Liver (tissue), 9 donors: ENCODE data around the gene LTBP2. TPM values are rescaled to one million over a fixed set of nuclear protein-coding genes. Genes with fewer than 3 reads are reported as not detected.

Experiments
- DNase-seq: peaks from one replicate; pipeline ENCODE4 v3.0.0-alpha.2; 2017; ENCODE audit warnings: low spot score
- H3K27ac ChIP-seq, 2 donors: one replicate each; pipeline ENCODE4 v1.7.0; 2013; ENCODE audit warnings: inconsistent platforms in 2 of 2, low read length in 2 of 2, control low read depth in 1 of 2, low read depth in 1 of 2, mild to moderate bottlenecking in 1 of 2
- H3K27me3 ChIP-seq, 4 donors: one replicate each; pipeline versions ENCODE4 v1.6.1 to v1.7.0; 2013; ENCODE audit warnings: low read length in 3 of 4, inconsistent platforms in 1 of 4, mild to moderate bottlenecking in 1 of 4, moderate library complexity in 1 of 4; ENCODE audit not compliant: control insufficient read depth in 4 of 4, insufficient read depth in 4 of 4
- H3K36me3 ChIP-seq, 4 donors: one replicate each; pipeline versions ENCODE4 v1.6.1 to v1.7.0; 2013; ENCODE audit warnings: low read length in 3 of 4, mild to moderate bottlenecking in 3 of 4, low read depth in 1 of 4, moderate library complexity in 1 of 4; ENCODE audit not compliant: control insufficient read depth in 4 of 4, insufficient read depth in 3 of 4
- H3K4me1 ChIP-seq, 4 donors: one replicate each; pipeline versions ENCODE4 v1.6.1 to v1.7.0; 2013; ENCODE audit warnings: low read length in 3 of 4, mild to moderate bottlenecking in 3 of 4, moderate library complexity in 1 of 4; ENCODE audit not compliant: control insufficient read depth in 4 of 4, insufficient read depth in 4 of 4
- H3K4me3 ChIP-seq, 3 donors: one replicate each; pipeline versions ENCODE4 v1.6.1 to v1.7.0; 2013; ENCODE audit warnings: low read length in 3 of 3, control low read depth in 1 of 3, low read depth in 1 of 3, mild to moderate bottlenecking in 1 of 3
- H3K9ac ChIP-seq, 2 donors: one replicate each; pipeline ENCODE4 v1.7.0; 2013; ENCODE audit warnings: low read length in 2 of 2, mild to moderate bottlenecking in 2 of 2, moderate library complexity in 2 of 2, control low read depth in 1 of 2, low read depth in 1 of 2
- H3K9me3 ChIP-seq, 4 donors: one replicate each; pipeline versions ENCODE4 v1.6.1 to v1.7.0; 2013; ENCODE audit warnings: low read length in 3 of 4; ENCODE audit not compliant: control insufficient read depth in 4 of 4
- ATF3 ChIP-seq: IDR thresholded peaks from 2 replicates; pipeline ENCODE4 v1.6.1; 2016; ENCODE audit warnings: antibody characterized with exemption
- EGR1 ChIP-seq, 2 donors: IDR thresholded peaks; 2 replicates each; pipeline ENCODE4 v1.6.1; 2016 to 2018; ENCODE audit warnings: antibody characterized with exemption in 2 of 2, low read depth in 2 of 2
- FOXA1 ChIP-seq: IDR thresholded peaks from 2 replicates; pipeline ENCODE4 v1.6.1; 2016; ENCODE audit warnings: antibody characterized with exemption
- FOXA2 ChIP-seq: IDR thresholded peaks from 2 replicates; pipeline ENCODE4 v1.6.1; 2016; ENCODE audit warnings: antibody characterized with exemption
- GABPA ChIP-seq, 2 donors: IDR thresholded peaks in 1 of 2; conservative IDR thresholded peaks in 1 of 2; 2 replicates each; pipeline ENCODE4 v1.6.1; 2016; ENCODE audit warnings: antibody characterized with exemption in 2 of 2, mild to moderate bottlenecking in 1 of 2, moderate library complexity in 1 of 2
- HNF4A ChIP-seq, 2 donors: conservative IDR thresholded peaks; 2 replicates each; pipeline ENCODE4 v1.6.1; 2016; ENCODE audit warnings: antibody characterized with exemption in 2 of 2, mild to moderate bottlenecking in 2 of 2
- HNF4G ChIP-seq: IDR thresholded peaks from 2 replicates; pipeline ENCODE4 v1.6.1; 2016; ENCODE audit warnings: antibody characterized with exemption
- JUND ChIP-seq, 2 donors: IDR thresholded peaks; 2 replicates each; pipeline ENCODE4 v1.6.1; 2016; ENCODE audit warnings: antibody characterized with exemption in 2 of 2
- MAX ChIP-seq: IDR thresholded peaks from 2 replicates; pipeline ENCODE4 v1.6.1; 2016; ENCODE audit warnings: antibody characterized with exemption
- NR2F2 ChIP-seq: IDR thresholded peaks from 2 replicates; pipeline ENCODE4 v1.6.1; 2016; ENCODE audit warnings: antibody characterized with exemption
- RAD21 ChIP-seq, 2 donors: IDR thresholded peaks; 2 replicates each; pipeline ENCODE4 v1.6.1; 2016; ENCODE audit warnings: antibody characterized with exemption in 2 of 2, mild to moderate bottlenecking in 2 of 2
- REST ChIP-seq: IDR thresholded peaks from 2 replicates; pipeline ENCODE4 v1.6.1; 2016; ENCODE audit warnings: antibody characterized with exemption, mild to moderate bottlenecking
- RXRA ChIP-seq, 2 donors: IDR thresholded peaks; 2 replicates each; pipeline ENCODE4 v1.6.1; 2017 to 2018; ENCODE audit warnings: antibody characterized with exemption in 2 of 2, mild to moderate bottlenecking in 1 of 2
- SP1 ChIP-seq: IDR thresholded peaks from 2 replicates; pipeline ENCODE4 v1.6.1; 2018; ENCODE audit warnings: antibody characterized with exemption, mild to moderate bottlenecking
- TAF1 ChIP-seq: conservative IDR thresholded peaks from 2 replicates; pipeline ENCODE4 v1.6.1; 2016; ENCODE audit warnings: antibody characterized with exemption, mild to moderate bottlenecking
- YY1 ChIP-seq: IDR thresholded peaks from 2 replicates; pipeline ENCODE4 v1.6.1; 2016; ENCODE audit warnings: antibody characterized with exemption, mild to moderate bottlenecking
- ZBTB33 ChIP-seq: IDR thresholded peaks from 2 replicates; pipeline ENCODE4 v1.6.1; 2016; ENCODE audit warnings: antibody characterized with exemption
- WGBS: extraction: QIAGEN DNeasy Blood & Tissue Kit; methylation state at CpG from one replicate; pipeline ENCODE4 v1.1.7; 2013; 5-methylcytosine and 5-hydroxymethylcytosine counted together
- polyA plus RNA-seq, 2 donors: library from polyadenylated mRNA; stranded (reverse) in 1 of 2; unstranded in 1 of 2; fragments of 200-250 nt in 1 of 2; fragments of >200 nt in 1 of 2; fragmentation: Nextera tagmentation in 1 of 2; extraction: Ambion mirVana in 1 of 2; gene quantifications; one replicate each; pipeline versions ENCODE4 v1.2.1 to v1.2.3, GENCODE V29; 2013 to 2015
- total RNA-seq, 2 donors: library from RNA; depleted of rRNA; stranded (reverse); fragments of >200 nt; gene quantifications; one replicate each; pipeline ENCODE4 v1.2.3, GENCODE V29; 2014
- TF ChIP-seq, protein P1 (sequence below): fragments of 150-350 bp; IDR thresholded peaks from 2 replicates; pipeline ENCODE4 v1.5.1; 2017; ENCODE audit warnings: improper control_type of control experiment, low read depth, low read length; ENCODE audit not compliant: missing input control
- donor health status: healthy.
- donor health status: healthy.
- donor health status: healthy.
- donor health status: healthy.
- donor health status: healthy.

LTBP2 gene
- total and polyA plus RNA-seq, 4 donors: 0.24 to 1.3 (median 0.89) TPM

DNA sequence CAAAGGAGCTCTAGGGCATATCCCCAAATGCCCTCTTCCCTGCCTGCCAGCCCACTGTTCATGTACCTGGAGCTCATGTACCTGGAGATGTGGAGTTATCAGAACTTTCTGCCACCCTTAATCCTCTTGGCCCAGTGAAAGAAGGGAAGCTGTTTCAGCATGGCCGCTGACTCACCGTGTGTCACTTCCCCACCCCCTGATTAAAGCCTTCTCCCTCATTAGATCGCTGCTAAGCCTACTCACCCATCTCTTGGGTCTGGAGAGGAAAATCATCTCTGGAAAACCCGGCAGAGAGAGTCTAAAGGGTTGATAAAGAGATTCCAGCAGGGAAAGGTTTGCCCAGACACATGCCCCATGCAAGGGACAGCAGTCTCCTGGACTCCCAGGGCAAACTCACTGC lies 4.5 kb upstream of the LTBP2 start:
- no peak overlapping the region for H3K4me3 ChIP-seq
- no peaks in the 10 kb centered on the region for H3K36me3 ChIP-seq
- H3K9me3 ChIP-seq: no peaks in the 10 kb centered on the region
- TF ChIP-seq REST: no peak
- no peak for TF ChIP-seq RXRA (IDR thresholded peaks at IDR 0.05)
- TF ChIP-seq HNF4A (conservative IDR thresholded peaks at IDR 0.05): no peak
- no peak for TF ChIP-seq JUND (IDR thresholded peaks at IDR 0.05)
- TF ChIP-seq GABPA (IDR thresholded peaks at IDR 0.05 in 1 of 2, conservative IDR thresholded peaks at IDR 0.05 in 1 of 2): no peak
- TF ChIP-seq FOXA1: no peak
- TF ChIP-seq FOXA2: no peak
- TF ChIP-seq HNF4G: no peak
- TF ChIP-seq ZBTB33: no peak
- no peak for TF ChIP-seq MAX
- TF ChIP-seq NR2F2: no peak
- TF ChIP-seq, protein P1, sequence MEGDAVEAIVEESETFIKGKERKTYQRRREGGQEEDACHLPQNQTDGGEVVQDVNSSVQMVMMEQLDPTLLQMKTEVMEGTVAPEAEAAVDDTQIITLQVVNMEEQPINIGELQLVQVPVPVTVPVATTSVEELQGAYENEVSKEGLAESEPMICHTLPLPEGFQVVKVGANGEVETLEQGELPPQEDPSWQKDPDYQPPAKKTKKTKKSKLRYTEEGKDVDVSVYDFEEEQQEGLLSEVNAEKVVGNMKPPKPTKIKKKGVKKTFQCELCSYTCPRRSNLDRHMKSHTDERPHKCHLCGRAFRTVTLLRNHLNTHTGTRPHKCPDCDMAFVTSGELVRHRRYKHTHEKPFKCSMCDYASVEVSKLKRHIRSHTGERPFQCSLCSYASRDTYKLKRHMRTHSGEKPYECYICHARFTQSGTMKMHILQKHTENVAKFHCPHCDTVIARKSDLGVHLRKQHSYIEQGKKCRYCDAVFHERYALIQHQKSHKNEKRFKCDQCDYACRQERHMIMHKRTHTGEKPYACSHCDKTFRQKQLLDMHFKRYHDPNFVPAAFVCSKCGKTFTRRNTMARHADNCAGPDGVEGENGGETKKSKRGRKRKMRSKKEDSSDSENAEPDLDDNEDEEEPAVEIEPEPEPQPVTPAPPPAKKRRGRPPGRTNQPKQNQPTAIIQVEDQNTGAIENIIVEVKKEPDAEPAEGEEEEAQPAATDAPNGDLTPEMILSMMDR: no peak
- TF ChIP-seq TAF1: no peak
- no peak for TF ChIP-seq YY1
- no peak for TF ChIP-seq EGR1 (IDR thresholded peaks at IDR 0.05; ENCODE audit: low read depth in 2 of 2)
- no peak for TF ChIP-seq RAD21 (IDR thresholded peaks at IDR 0.05)
- no peak for TF ChIP-seq SP1
- no peak for TF ChIP-seq ATF3
- whole genome bisulfite sequencing: 76% methylated on average over 4 of the region's 4 CpGs
- H3K9ac ChIP-seq: no peak overlapping the region
- no peak overlapping the region for H3K27ac ChIP-seq
- H3K27me3 ChIP-seq: peaks cover 0 to 3% (median 0%) of the 10 kb centered on the region in 4 donors
- peaks cover 13 to 25% (median 24%) of the 10 kb centered on the region in 4 donors for H3K4me1 ChIP-seq
- no peak for DNase-seq
